WTC11 (cell line): ENCODE measurements around the gene ECM2.

Source experiments
- CREM ChIP-seq: sonication (generic); formaldehyde crosslinking; IDR thresholded peaks from 2 replicates; pipeline ENCODE4 v1.8.1; 2022; ENCODE audit warnings: mild to moderate bottlenecking, missing genetic modification reagents, moderate library complexity
- HMGA2 ChIP-seq: fragments of 250-450 bp; sonication (Bioruptor Pico); IDR thresholded peaks from 2 replicates; pipeline ENCODE4 v1.4.0; 2021; ENCODE audit warnings: mild to moderate bottlenecking, moderate library complexity
- NFYB ChIP-seq: sonication (generic); formaldehyde crosslinking; conservative IDR thresholded peaks from 2 replicates; pipeline ENCODE4 v1.8.0; 2022; ENCODE audit warnings: low read depth, missing genetic modification reagents
- NR2C2 ChIP-seq: sonication (generic); formaldehyde crosslinking; IDR thresholded peaks from 2 replicates; pipeline ENCODE4 v1.8.0; 2022; ENCODE audit warnings: mild to moderate bottlenecking, missing genetic modification reagents
- RELA ChIP-seq: sonication (generic); formaldehyde crosslinking; IDR thresholded peaks from 2 replicates; pipeline ENCODE4 v1.8.1; 2022; ENCODE audit warnings: missing genetic modification reagents, mild to moderate bottlenecking, borderline replicate concordance
- TF ChIP-seq, protein P1 (sequence below): fragments of 200-600 bp; IDR thresholded peaks from 2 replicates; pipeline ENCODE4 v1.8.0; 2022; ENCODE audit warnings: antibody characterized with exemption
- TF ChIP-seq, protein P2 (sequence below): sonication (generic); formaldehyde crosslinking; IDR thresholded peaks from 2 replicates; pipeline ENCODE4 v1.8.1; 2023; ENCODE audit warnings: mild to moderate bottlenecking, missing genetic modification reagents, moderate library complexity
- TF ChIP-seq, protein P3 (sequence below): sonication (generic); formaldehyde crosslinking; IDR thresholded peaks from 2 replicates; pipeline ENCODE4 v1.8.1; 2023; ENCODE audit warnings: mild to moderate bottlenecking, moderate library complexity, missing genetic modification reagents
- TF ChIP-seq, protein P4 (sequence below): sonication (generic); formaldehyde crosslinking; conservative IDR thresholded peaks from 2 replicates; pipeline ENCODE4 v1.8.1; 2022; ENCODE audit warnings: mild to moderate bottlenecking, missing genetic modification reagents
- TF ChIP-seq, protein P5 (sequence below): sonication (generic); formaldehyde crosslinking; IDR thresholded peaks from 2 replicates; pipeline ENCODE4 v1.8.0; 2022; ENCODE audit warnings: mild to moderate bottlenecking, missing genetic modification reagents
- TF ChIP-seq, protein P6 (sequence below): sonication (generic); formaldehyde crosslinking; IDR thresholded peaks from 2 replicates; pipeline ENCODE4 v1.8.0; 2022; ENCODE audit warnings: mild to moderate bottlenecking, missing genetic modification reagents
- TF ChIP-seq, protein P7 (sequence below): sonication (generic); formaldehyde crosslinking; IDR thresholded peaks from 2 replicates; pipeline ENCODE4 v1.8.1; 2022; ENCODE audit warnings: low read depth, missing genetic modification reagents, borderline replicate concordance

DNA sequence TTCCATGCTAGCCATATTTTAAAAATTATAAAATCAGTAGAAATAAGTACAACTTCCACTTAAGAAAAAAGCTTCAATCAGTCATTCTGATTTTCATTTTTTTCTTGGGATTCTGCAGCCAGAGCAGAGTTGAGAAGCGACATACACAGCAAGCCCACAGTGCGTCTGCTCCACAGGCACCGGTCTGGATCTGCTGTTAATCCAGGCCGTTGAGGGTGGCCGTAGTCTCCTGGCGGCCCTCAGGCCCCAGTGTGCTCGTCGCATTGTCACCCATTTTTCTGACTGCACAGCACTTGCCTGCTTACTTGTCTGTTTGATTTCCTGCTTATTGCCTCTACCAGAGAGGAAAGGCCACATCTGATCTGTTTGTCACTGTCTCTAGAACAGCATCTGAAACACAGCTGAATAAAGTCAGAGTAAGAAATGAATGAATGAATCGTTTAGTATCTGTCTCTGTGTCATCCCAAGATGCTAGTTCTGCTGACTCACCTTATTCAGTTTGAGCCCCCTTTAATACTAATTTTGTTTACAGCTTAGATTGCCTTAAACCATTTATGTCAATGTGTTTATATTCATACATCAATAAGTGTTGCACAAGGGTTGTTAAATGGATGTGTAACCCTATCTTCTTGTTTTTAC lies 41.9 kb downstream of the ECM2 start:
- TF ChIP-seq, protein P1, sequence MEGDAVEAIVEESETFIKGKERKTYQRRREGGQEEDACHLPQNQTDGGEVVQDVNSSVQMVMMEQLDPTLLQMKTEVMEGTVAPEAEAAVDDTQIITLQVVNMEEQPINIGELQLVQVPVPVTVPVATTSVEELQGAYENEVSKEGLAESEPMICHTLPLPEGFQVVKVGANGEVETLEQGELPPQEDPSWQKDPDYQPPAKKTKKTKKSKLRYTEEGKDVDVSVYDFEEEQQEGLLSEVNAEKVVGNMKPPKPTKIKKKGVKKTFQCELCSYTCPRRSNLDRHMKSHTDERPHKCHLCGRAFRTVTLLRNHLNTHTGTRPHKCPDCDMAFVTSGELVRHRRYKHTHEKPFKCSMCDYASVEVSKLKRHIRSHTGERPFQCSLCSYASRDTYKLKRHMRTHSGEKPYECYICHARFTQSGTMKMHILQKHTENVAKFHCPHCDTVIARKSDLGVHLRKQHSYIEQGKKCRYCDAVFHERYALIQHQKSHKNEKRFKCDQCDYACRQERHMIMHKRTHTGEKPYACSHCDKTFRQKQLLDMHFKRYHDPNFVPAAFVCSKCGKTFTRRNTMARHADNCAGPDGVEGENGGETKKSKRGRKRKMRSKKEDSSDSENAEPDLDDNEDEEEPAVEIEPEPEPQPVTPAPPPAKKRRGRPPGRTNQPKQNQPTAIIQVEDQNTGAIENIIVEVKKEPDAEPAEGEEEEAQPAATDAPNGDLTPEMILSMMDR, result no peak
- TF ChIP-seq HMGA2 (CRISPR knock-in tag) (no peak), NR2C2 (no peak), RELA (CRISPR knock-in tag) (no peak), NFYB (no peak), CREM (CRISPR knock-in tag) (no peak)
- TF ChIP-seq, protein P2, sequence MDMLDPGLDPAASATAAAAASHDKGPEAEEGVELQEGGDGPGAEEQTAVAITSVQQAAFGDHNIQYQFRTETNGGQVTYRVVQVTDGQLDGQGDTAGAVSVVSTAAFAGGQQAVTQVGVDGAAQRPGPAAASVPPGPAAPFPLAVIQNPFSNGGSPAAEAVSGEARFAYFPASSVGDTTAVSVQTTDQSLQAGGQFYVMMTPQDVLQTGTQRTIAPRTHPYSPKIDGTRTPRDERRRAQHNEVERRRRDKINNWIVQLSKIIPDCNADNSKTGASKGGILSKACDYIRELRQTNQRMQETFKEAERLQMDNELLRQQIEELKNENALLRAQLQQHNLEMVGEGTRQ (CRISPR knock-in tag), result no peak
- TF ChIP-seq, protein P3, sequence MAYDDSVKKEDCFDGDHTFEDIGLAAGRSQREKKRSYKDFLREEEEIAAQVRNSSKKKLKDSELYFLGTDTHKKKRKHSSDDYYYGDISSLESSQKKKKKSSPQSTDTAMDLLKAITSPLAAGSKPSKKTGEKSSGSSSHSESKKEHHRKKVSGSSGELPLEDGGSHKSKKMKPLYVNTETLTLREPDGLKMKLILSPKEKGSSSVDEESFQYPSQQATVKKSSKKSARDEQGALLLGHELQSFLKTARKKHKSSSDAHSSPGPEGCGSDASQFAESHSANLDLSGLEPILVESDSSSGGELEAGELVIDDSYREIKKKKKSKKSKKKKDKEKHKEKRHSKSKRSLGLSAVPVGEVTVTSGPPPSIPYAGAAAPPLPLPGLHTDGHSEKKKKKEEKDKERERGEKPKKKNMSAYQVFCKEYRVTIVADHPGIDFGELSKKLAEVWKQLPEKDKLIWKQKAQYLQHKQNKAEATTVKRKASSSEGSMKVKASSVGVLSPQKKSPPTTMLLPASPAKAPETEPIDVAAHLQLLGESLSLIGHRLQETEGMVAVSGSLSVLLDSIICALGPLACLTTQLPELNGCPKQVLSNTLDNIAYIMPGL (CRISPR knock-in tag), result no peak
- TF ChIP-seq, protein P4, sequence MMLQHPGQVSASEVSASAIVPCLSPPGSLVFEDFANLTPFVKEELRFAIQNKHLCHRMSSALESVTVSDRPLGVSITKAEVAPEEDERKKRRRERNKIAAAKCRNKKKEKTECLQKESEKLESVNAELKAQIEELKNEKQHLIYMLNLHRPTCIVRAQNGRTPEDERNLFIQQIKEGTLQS (CRISPR knock-in tag), result no peak
- TF ChIP-seq, protein P5, sequence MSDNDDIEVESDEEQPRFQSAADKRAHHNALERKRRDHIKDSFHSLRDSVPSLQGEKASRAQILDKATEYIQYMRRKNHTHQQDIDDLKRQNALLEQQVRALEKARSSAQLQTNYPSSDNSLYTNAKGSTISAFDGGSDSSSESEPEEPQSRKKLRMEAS (CRISPR knock-in tag), result no peak
- TF ChIP-seq, protein P6, sequence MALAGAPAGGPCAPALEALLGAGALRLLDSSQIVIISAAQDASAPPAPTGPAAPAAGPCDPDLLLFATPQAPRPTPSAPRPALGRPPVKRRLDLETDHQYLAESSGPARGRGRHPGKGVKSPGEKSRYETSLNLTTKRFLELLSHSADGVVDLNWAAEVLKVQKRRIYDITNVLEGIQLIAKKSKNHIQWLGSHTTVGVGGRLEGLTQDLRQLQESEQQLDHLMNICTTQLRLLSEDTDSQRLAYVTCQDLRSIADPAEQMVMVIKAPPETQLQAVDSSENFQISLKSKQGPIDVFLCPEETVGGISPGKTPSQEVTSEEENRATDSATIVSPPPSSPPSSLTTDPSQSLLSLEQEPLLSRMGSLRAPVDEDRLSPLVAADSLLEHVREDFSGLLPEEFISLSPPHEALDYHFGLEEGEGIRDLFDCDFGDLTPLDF (CRISPR knock-in tag), result no peak
- TF ChIP-seq, protein P7, sequence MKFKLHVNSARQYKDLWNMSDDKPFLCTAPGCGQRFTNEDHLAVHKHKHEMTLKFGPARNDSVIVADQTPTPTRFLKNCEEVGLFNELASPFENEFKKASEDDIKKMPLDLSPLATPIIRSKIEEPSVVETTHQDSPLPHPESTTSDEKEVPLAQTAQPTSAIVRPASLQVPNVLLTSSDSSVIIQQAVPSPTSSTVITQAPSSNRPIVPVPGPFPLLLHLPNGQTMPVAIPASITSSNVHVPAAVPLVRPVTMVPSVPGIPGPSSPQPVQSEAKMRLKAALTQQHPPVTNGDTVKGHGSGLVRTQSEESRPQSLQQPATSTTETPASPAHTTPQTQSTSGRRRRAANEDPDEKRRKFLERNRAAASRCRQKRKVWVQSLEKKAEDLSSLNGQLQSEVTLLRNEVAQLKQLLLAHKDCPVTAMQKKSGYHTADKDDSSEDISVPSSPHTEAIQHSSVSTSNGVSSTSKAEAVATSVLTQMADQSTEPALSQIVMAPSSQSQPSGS (CRISPR knock-in tag), result no peak
